Erythroblast (primary cell): ENCODE data around the gene KLF16.

Source experiments
- GATA1 ChIP-seq: IDR thresholded peaks from 2 replicates; pipeline ENCODE4 v1.6.1; 2011; ENCODE audit warnings: low read depth, mild to moderate bottlenecking, control low read depth, low read length, moderate library complexity
- POLR2A ChIP-seq: IDR thresholded peaks from 2 replicates; pipeline ENCODE4 v1.6.1; 2011; ENCODE audit warnings: mild to moderate bottlenecking, low read length

DNA sequence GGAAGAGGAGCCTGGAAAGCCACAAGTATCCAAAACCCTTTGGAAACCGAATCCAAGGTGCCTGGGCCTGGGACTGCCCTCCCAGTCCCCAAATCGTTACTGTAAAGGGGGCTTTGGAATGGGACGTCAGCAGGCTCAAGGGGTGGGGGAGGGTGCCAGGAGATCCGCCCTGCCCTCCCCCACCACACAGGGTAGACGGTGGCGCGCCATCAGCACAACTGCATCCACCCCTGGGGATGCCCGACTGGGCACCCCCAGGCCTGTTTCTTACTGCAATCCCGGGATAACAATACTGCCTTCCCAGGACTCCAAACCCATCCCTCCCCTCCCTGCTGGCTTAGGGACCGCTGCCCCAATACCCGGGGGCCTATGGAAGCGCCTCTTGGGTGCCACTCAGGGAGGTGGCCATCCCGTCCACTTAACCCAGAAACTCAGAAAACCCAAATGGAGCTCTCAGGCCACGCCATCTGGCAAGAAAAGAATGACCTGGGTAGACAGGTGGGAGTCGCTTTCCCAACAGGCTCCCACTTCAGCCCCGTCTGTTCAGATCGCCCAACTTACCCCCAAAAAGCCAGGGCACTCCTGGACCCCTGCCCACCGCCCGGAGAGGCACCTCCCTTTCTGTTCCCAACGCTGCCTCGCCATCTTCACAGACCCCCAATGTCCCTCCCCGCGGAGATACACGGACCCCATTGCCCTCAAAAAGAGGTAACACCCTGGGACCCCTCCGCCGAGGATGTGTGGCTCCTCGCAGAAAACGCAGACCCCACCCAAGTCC is 2.4 kb downstream of the KLF16 start:
- TF ChIP-seq POLR2A (no peak), GATA1 (no peak)
